ENCODE results near the gene MESD. TPM values are rescaled to one million over a fixed set of nuclear protein-coding genes. Genes with fewer than 3 reads are reported as not detected.
A peak's percentile ranks its signal among the peaks of the same experiment; 100 is the strongest.

The MESD gene
- total RNA-seq, 1 experiment from 2014 or later, result 21.9 TPM

DNA sequence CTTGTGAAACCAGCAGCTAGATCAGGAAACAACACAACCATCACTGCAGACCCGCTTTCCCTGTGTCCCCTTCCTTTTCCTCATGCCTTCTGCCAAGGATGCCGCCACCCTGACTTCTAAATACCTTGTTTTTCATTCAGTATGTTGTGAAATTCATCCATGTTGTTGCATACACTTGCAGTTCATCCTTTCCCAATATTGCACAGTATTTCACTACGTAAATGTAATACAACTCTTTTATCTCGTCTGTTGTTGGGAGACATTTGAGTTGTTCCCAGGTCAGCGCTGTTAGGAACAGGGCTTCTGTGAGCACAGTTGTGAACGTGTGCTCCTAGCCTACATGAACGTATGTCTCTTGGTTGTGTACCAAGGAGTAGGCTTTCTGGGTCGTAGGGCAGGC is 35.3 kb upstream of the MESD start:
- intact Hi-C loops (cut with micrococcal nuclease; ENCODE audit: unreplicated experiment), result no loop called here
- no TSS peak for BruUV-seq (replicated peaks)

GRCh38 chr15:81024265-81024872 is 34.8 kb upstream of the MESD start:
- Histone ChIP-seq H3F3A (ENCODE audit: insufficient read depth, low read depth) (no peaks in the 10 kb centered on the region), H3K27ac (no peak overlapping the region), H4K20me1 (ENCODE audit: insufficient read depth) (no peaks in the 10 kb centered on the region), H3K27me3 (ENCODE audit: insufficient read depth, low read depth) (no peaks in the 10 kb centered on the region), H3K9me2 (ENCODE audit: insufficient read depth) (no peaks in the 10 kb centered on the region), H3K4me1 (replicated peaks; ENCODE audit: insufficient read depth) (peaks cover 8% of the 10 kb centered on the region; the same call in 1 of the 2 replicates), H3K4me3 (no peak overlapping the region), H3K79me2 (ENCODE audit: low read depth) (no peaks in the 10 kb centered on the region), H2AFZ (no peak overlapping the region), H3K36me3 (ENCODE audit: low read depth) (no peaks in the 10 kb centered on the region), H3K4me2 (no peak overlapping the region), H3K9me3 (ENCODE audit: insufficient read depth, low read depth) (0 out of 2 replicates have a peak, but pooled peaks cover under 1% of the 10 kb centered on the region)
- TF ChIP-seq EZH2 (IDR thresholded peaks at IDR 0.05; ENCODE audit: low read depth), result no peak
- TF ChIP-seq, protein P1, sequence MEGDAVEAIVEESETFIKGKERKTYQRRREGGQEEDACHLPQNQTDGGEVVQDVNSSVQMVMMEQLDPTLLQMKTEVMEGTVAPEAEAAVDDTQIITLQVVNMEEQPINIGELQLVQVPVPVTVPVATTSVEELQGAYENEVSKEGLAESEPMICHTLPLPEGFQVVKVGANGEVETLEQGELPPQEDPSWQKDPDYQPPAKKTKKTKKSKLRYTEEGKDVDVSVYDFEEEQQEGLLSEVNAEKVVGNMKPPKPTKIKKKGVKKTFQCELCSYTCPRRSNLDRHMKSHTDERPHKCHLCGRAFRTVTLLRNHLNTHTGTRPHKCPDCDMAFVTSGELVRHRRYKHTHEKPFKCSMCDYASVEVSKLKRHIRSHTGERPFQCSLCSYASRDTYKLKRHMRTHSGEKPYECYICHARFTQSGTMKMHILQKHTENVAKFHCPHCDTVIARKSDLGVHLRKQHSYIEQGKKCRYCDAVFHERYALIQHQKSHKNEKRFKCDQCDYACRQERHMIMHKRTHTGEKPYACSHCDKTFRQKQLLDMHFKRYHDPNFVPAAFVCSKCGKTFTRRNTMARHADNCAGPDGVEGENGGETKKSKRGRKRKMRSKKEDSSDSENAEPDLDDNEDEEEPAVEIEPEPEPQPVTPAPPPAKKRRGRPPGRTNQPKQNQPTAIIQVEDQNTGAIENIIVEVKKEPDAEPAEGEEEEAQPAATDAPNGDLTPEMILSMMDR (conservative IDR thresholded peaks at IDR 0.05), result no peak
- no TSS peak for BruUV-seq (replicated peaks)
- ChIA-PET CTCF (no interaction called here), POLR2A (ENCODE audit: unreplicated experiment) (no interaction called here)
- no peak for DNase-seq
- intact Hi-C loops (cut with micrococcal nuclease; ENCODE audit: unreplicated experiment), result no loop called here

More for the DNA sequence above, 35.3 kb upstream of the MESD start:
- 0 out of 2 replicates have a peak, but pooled peaks cover 6% of the 10 kb centered on the region for H3K9me3 ChIP-seq (ENCODE audit: insufficient read depth, low read depth)
- H4K20me1 ChIP-seq (ENCODE audit: insufficient read depth), result no peaks in the 10 kb centered on the region
- CTCF ChIA-PET, result no interaction called here
- no peak overlapping the region for H3K27ac ChIP-seq
- H3K4me2 ChIP-seq, result no peak overlapping the region
- TF ChIP-seq, protein P1 (conservative IDR thresholded peaks at IDR 0.05), result no peak
- no peak for TF ChIP-seq EZH2 (IDR thresholded peaks at IDR 0.05; ENCODE audit: low read depth)
- no peaks in the 10 kb centered on the region for H3K9me2 ChIP-seq (ENCODE audit: insufficient read depth)
- H3F3A ChIP-seq (ENCODE audit: insufficient read depth, low read depth), result peaks cover 4% of the 10 kb centered on the region; the same call in 1 of the 2 replicates
- POLR2A ChIA-PET (ENCODE audit: unreplicated experiment), result no interaction called here
- no peak for DNase-seq
- no peaks in the 10 kb centered on the region for H3K36me3 ChIP-seq (ENCODE audit: low read depth)
- no peak overlapping the region for H2AFZ ChIP-seq
- no peak overlapping the region for H3K4me3 ChIP-seq
- H3K4me1 ChIP-seq (replicated peaks; ENCODE audit: insufficient read depth), result peaks cover 11% of the 10 kb centered on the region; the same call in 1 of the 2 replicates
- no peaks in the 10 kb centered on the region for H3K27me3 ChIP-seq (ENCODE audit: insufficient read depth, low read depth)
- no peaks in the 10 kb centered on the region for H3K79me2 ChIP-seq (ENCODE audit: low read depth)

DNA sequence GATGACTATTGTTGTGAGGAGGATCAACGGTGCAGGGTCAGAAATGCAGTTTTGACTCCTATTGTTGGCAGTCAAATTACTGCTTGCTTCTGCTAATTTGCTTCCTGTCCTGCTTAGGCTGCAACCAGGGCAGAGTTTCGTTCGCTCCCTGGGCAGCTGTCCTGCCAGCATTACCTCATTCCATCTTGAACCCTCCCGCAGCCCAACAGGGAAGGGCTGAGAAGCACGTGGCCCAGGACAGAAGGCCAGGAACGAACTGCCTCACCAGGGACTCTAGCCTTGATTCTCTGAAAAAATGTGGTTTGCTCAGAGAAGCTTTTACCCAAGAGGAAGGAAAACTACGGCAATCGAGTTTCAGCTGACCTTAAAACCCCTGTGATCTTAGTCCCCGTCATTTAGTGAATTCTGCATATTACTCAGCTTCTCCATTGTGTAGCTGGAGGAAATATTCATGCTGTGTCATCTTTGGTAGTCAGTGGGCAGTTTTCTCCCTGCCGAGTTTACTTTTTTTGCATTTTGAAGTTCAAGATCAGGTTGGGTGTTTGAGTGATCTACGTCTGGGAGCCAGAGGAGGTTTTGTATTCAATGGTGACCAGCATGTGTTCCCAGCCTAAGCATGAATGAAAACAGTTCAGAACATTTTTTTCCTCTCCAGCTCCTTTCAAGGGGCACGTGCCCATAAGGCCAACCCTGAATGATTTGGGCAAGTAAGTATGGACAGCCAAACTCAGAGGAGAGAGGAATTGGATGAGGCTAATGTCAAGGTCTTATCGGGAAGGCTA is 34.1 kb upstream of the MESD start:
- Histone ChIP-seq H3K27ac (no peak overlapping the region), H2AFZ (no peak overlapping the region), H3F3A (ENCODE audit: insufficient read depth, low read depth) (no peaks in the 10 kb centered on the region), H3K4me2 (no peak overlapping the region), H3K27me3 (ENCODE audit: insufficient read depth, low read depth) (no peaks in the 10 kb centered on the region), H3K9me3 (ENCODE audit: insufficient read depth, low read depth) (no peaks in the 10 kb centered on the region), H3K4me1 (replicated peaks; ENCODE audit: insufficient read depth) (0 out of 2 replicates have a peak, but pooled peaks cover 2% of the 10 kb centered on the region), H3K36me3 (ENCODE audit: low read depth) (no peaks in the 10 kb centered on the region), H3K4me3 (no peak overlapping the region), H3K79me2 (ENCODE audit: low read depth) (no peaks in the 10 kb centered on the region), H3K9me2 (ENCODE audit: insufficient read depth) (no peaks in the 10 kb centered on the region), H4K20me1 (ENCODE audit: insufficient read depth) (no peaks in the 10 kb centered on the region)
- TF ChIP-seq, protein P1 (conservative IDR thresholded peaks at IDR 0.05), result no peak
- no peak for TF ChIP-seq EZH2 (IDR thresholded peaks at IDR 0.05; ENCODE audit: low read depth)
- POLR2A ChIA-PET (ENCODE audit: unreplicated experiment), result no interaction called here
- peak in 1 of 2 experiments; percentile 10 for DNase-seq
- TSS peak; percentile 45 for BruUV-seq (replicated peaks)
- CTCF ChIA-PET, result no interaction called here
- intact Hi-C loops (cut with micrococcal nuclease; ENCODE audit: unreplicated experiment), result no loop called here

All from PC-9 (cell line).